HepG2 (cell line): ENCODE data around the gene RPH3AL. TPM values are rescaled to one million over a fixed set of nuclear protein-coding genes. Genes with fewer than 3 reads are reported as not detected.
A peak's percentile ranks its signal among the peaks of the same experiment; 100 is the strongest.

ENCODE experiments used
- ATAC-seq: fragments of 200-7000 bp; cut with Tn5 transposase; 3 replicates; pipeline ENCODE4 v1.9.1; 2020; ENCODE audit warnings: mild to moderate bottlenecking, moderate library complexity
- BruUV-seq: library from RNA; stranded (reverse); fragments of 400-500 nt; replicated peaks from 2 replicates; lab custom pipeline; 2021; lab: Mats Ljungman, UMichigan
- CTCF ChIA-PET: fragments of 300-600 bp; formaldehyde crosslinking; extraction: SDS; loops from one replicate; lab custom pipeline; 2021; ENCODE audit warnings: low total read pairs, inconsistent platforms, low intra/inter-chr PET ratio; lab: Yijun Ruan, JAX
- POLR2A ChIA-PET: fragments of 350-600 bp; sonication (Branson Sonifier 250); formaldehyde crosslinking; loops from one replicate; lab custom pipeline; 2020; ENCODE audit warnings: antibody characterized with exemption, inconsistent platforms; lab: Yijun Ruan, JAX
- DNase-seq: peaks from one replicate; pipeline ENCODE4 v3.0.0-alpha.2; 2015; ENCODE audit warnings: low spot score
- FAIRE-seq: peaks from 3 replicates; lab custom pipeline; 2011; peaks lifted over from hg19 to GRCh38; lab: Jason Lieb, UNC
- H2AFZ ChIP-seq: one replicate; pipeline ENCODE4 v1.6.1; 2011; ENCODE audit warnings: low read length, inconsistent platforms
- H3K27ac ChIP-seq: fragments of 300-600 bp; 3 replicates; pipeline ENCODE4 v1.8.0; 2011; ENCODE audit warnings: mixed run types, mild to moderate bottlenecking, mixed read lengths, low read length, inconsistent platforms; ENCODE audit not compliant: insufficient read depth; ENCODE audit errors: extremely low read length
- H3K27me3 ChIP-seq, 2 experiments: fragments of 200-600 bp in 1 of 2; 2 replicates in 1 of 2; 3 replicates in 1 of 2; pipeline versions ENCODE4 v1.6.0 to v1.8.0; 2011; ENCODE audit warnings: low read length in 2 of 2, mild to moderate bottlenecking in 2 of 2, moderate library complexity in 2 of 2, inconsistent platforms in 1 of 2; ENCODE audit not compliant: insufficient read depth in 2 of 2, control insufficient read depth in 1 of 2
- H3K36me3 ChIP-seq, 2 experiments: fragments of 200-600 bp in 1 of 2; replicated peaks in 1 of 2; 2 replicates in 1 of 2; 3 replicates in 1 of 2; pipeline versions ENCODE4 v1.5.1 to v1.8.0; 2011; ENCODE audit warnings: low read length in 2 of 2, inconsistent platforms in 1 of 2; ENCODE audit not compliant: insufficient read depth in 2 of 2, control insufficient read depth in 1 of 2
- H3K4me1 ChIP-seq: 2 replicates; pipeline ENCODE4 v1.5.1; 2012; ENCODE audit warnings: low read length, inconsistent platforms; ENCODE audit not compliant: insufficient read depth
- H3K4me2 ChIP-seq: 2 replicates; pipeline ENCODE4 v1.6.0; 2011; ENCODE audit warnings: low read depth, low read length, inconsistent platforms
- H3K4me3 ChIP-seq, 3 experiments: fragments of 200-600 bp in 1 of 3; sonication (generic), shearing (Covaris generic) in 1 of 3; replicated peaks in 1 of 3; 2 replicates each; pipeline ENCODE4 v1.5.1; 2011 to 2016; ENCODE audit warnings: low read length in 3 of 3, inconsistent platforms in 2 of 3, low read depth in 2 of 3, mild to moderate bottlenecking in 2 of 3, control low read depth in 1 of 3, mixed read lengths in 1 of 3; ENCODE audit not compliant: insufficient read depth in 1 of 3
- H3K79me2 ChIP-seq: one replicate; pipeline ENCODE4 v1.6.1; 2011; ENCODE audit warnings: low read length, inconsistent platforms; ENCODE audit not compliant: insufficient read depth
- H3K9ac ChIP-seq: 2 replicates; pipeline ENCODE4 v1.6.0; 2011; ENCODE audit warnings: mild to moderate bottlenecking, low read depth, low read length, inconsistent platforms; ENCODE audit not compliant: insufficient read depth
- H3K9me3 ChIP-seq: 2 replicates; pipeline ENCODE4 v1.5.1; 2012; ENCODE audit warnings: mild to moderate bottlenecking, low read length
- H4K20me1 ChIP-seq: 2 replicates; pipeline ENCODE4 v1.6.0; 2011; ENCODE audit warnings: inconsistent platforms, mild to moderate bottlenecking, low read length, moderate library complexity; ENCODE audit not compliant: insufficient read depth
- ATF7 ChIP-seq, 2 experiments: fragments of 450-650 bp in 1 of 2; sonication (generic) in 1 of 2; formaldehyde crosslinking in 1 of 2; IDR thresholded peaks; 2 replicates each; pipeline versions ENCODE4 v1.4.0 to v1.6.1; 2016 to 2020; ENCODE audit warnings: antibody characterized with exemption in 1 of 2, mild to moderate bottlenecking in 1 of 2, missing genetic modification reagents in 1 of 2
- ATRX ChIP-seq: sonication (generic); formaldehyde crosslinking; IDR thresholded peaks from 2 replicates; pipeline ENCODE4 v1.4.0; 2020; ENCODE audit warnings: missing genetic modification reagents, borderline replicate concordance
- CCAR2 ChIP-seq: fragments of 200-400 bp; formaldehyde crosslinking; optimal IDR thresholded peaks from 2 replicates; pipeline ENCODE3; 2018; ENCODE audit warnings: low read depth, mild to moderate bottlenecking, low read length, moderate library complexity
- CERS6 ChIP-seq: sonication (generic); formaldehyde crosslinking; IDR thresholded peaks from 2 replicates; pipeline ENCODE4 v1.5.0; 2020; ENCODE audit warnings: missing genetic modification reagents
- CREB1 ChIP-seq, 2 experiments: fragments of 450-650 bp in 1 of 2; IDR thresholded peaks; 2 replicates each; pipeline ENCODE4 v1.6.1; 2016 to 2017; ENCODE audit warnings: control low read depth in 1 of 2, mild to moderate bottlenecking in 1 of 2, missing compliant biosample characterization in 1 of 2, missing genetic modification characterization in 1 of 2
- DR1 ChIP-seq: sonication (generic); formaldehyde crosslinking; IDR thresholded peaks from 2 replicates; pipeline ENCODE4 v1.8.0; 2021; ENCODE audit warnings: mild to moderate bottlenecking, missing genetic modification reagents, inconsistent platforms
- JDP2 ChIP-seq: sonication (generic); formaldehyde crosslinking; IDR thresholded peaks from 2 replicates; pipeline ENCODE4 v1.8.1; 2022; ENCODE audit warnings: missing genetic modification reagents, borderline replicate concordance
- KLF16 ChIP-seq, 2 experiments: sonication (generic) in 1 of 2; formaldehyde crosslinking in 1 of 2; IDR thresholded peaks; 2 replicates each; pipeline versions ENCODE4 v1.6.1 to v1.8.0; 2016 to 2023; ENCODE audit warnings: missing genetic modification reagents in 2 of 2, missing compliant biosample characterization in 1 of 2
- SATB2 ChIP-seq: sonication (generic); formaldehyde crosslinking; IDR thresholded peaks from 2 replicates; pipeline ENCODE4 v1.5.0; 2020; ENCODE audit warnings: missing genetic modification reagents
- ZBTB33 ChIP-seq: sonication (generic); formaldehyde crosslinking; IDR thresholded peaks from 2 replicates; pipeline ENCODE4 v1.4.0; 2020; ENCODE audit warnings: missing genetic modification reagents
- WGBS: methylation state at CpG from one replicate; pipeline ENCODE4 v1.1.6; 2017; ENCODE audit warnings: low lambda C conversion rate; 5-methylcytosine and 5-hydroxymethylcytosine counted together
- in situ Hi-C: cut with HindIII; loops from 2 replicates; pipeline ENCODE4 v1.10.0; 2017; ENCODE audit warnings: low pct_unique_long_range_greater_than_20kb; ENCODE audit not compliant: extremely low pct_ligation_motif_present
- intact Hi-C: fragments of 100-400 bp; cut with micrococcal nuclease; formaldehyde crosslinking; loops from one replicate; pipeline ENCODE4 v1.10.0; 2022; ENCODE audit not compliant: unreplicated experiment
- polyA plus RNA-seq, 8 experiments: library from polyadenylated mRNA; depleted of rRNA in 3 of 8; stranded (reverse) in 7 of 8; unstranded in 1 of 8; fragments of >200 nt; fragmentation: Illumina TruSeq in 4 of 8; extraction: Trizol in 4 of 8; gene quantifications; 2 replicates each; pipeline versions ENCODE4 v1.2.1 to v1.2.3, GENCODE V29; 2011 to 2016; ENCODE audit warnings: low read depth in 4 of 8, missing spikeins in 1 of 8, mixed read lengths in 1 of 8; ENCODE audit not compliant: insufficient read depth in 1 of 8
- total RNA-seq, 5 experiments: library from RNA; depleted of rRNA; stranded (reverse); fragments of >200 nt; fragmentation: Illumina TruSeq; extraction: Trizol; gene quantifications; 2 replicates each; pipeline ENCODE4 v1.2.3, GENCODE V29; 2016; ENCODE audit warnings: low read depth in 1 of 5
- TF ChIP-seq, protein P1 (sequence below): sonication (generic); formaldehyde crosslinking; IDR thresholded peaks from 2 replicates; pipeline ENCODE4 v1.4.0; 2020; ENCODE audit warnings: mild to moderate bottlenecking, missing genetic modification reagents
- TF ChIP-seq, protein P2 (sequence below): sonication (generic); formaldehyde crosslinking; IDR thresholded peaks from 2 replicates; pipeline ENCODE4 v1.4.0; 2020; ENCODE audit warnings: low read depth, missing genetic modification reagents

The RPH3AL gene
- total and polyA plus RNA-seq, 2 of the 13 experiments (the other 11 are each of a cell fraction or from before 2014, with no cell fraction given): 7.8 to 16.4 TPM

- TF ChIP-seq SATB2 (CRISPR knock-in tag) (no peak), CCAR2 (no peak), JDP2 (no peak), CERS6 (CRISPR knock-in tag) (no peak), ZBTB33 (CRISPR knock-in tag) (no peak), ATRX (CRISPR knock-in tag) (no peak), ATF7 (IDR thresholded peaks at IDR 0.05) (peak; percentile 80), ATF7 (CRISPR knock-in tag; IDR thresholded peaks at IDR 0.05) (no peak), DR1 (CRISPR knock-in tag) (no peak), CREB1 (IDR thresholded peaks at IDR 0.05) (peak; percentile 92), CREB1 (CRISPR knock-in tag; IDR thresholded peaks at IDR 0.05) (no peak), KLF16 (CRISPR knock-in tag; IDR thresholded peaks at IDR 0.05) (no peak)
- TF ChIP-seq, protein P1, sequence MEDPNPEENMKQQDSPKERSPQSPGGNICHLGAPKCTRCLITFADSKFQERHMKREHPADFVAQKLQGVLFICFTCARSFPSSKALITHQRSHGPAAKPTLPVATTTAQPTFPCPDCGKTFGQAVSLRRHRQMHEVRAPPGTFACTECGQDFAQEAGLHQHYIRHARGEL (CRISPR knock-in tag): no peak
- TF ChIP-seq, protein P2, sequence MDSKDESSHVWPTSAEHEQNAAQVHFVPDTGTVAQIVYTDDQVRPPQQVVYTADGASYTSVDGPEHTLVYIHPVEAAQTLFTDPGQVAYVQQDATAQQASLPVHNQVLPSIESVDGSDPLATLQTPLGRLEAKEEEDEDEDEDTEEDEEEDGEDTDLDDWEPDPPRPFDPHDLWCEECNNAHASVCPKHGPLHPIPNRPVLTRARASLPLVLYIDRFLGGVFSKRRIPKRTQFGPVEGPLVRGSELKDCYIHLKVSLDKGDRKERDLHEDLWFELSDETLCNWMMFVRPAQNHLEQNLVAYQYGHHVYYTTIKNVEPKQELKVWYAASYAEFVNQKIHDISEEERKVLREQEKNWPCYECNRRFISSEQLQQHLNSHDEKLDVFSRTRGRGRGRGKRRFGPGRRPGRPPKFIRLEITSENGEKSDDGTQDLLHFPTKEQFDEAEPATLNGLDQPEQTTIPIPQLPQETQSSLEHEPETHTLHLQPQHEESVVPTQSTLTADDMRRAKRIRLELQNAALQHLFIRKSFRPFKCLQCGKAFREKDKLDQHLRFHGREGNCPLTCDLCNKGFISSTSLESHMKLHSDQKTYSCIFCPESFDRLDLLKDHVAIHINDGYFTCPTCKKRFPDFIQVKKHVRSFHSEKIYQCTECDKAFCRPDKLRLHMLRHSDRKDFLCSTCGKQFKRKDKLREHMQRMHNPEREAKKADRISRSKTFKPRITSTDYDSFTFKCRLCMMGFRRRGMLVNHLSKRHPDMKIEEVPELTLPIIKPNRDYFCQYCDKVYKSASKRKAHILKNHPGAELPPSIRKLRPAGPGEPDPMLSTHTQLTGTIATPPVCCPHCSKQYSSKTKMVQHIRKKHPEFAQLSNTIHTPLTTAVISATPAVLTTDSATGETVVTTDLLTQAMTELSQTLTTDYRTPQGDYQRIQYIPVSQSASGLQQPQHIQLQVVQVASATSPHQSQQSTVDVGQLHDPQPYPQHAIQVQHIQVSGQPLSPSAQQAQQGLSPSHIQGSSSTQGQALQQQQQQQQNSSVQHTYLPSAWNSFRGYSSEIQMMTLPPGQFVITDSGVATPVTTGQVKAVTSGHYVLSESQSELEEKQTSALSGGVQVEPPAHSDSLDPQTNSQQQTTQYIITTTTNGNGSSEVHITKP (CRISPR knock-in tag): no peak
- in situ Hi-C loops: no loop called here
- peaks cover 49% of the 10 kb centered on the region for H3K79me2 ChIP-seq
- no peaks in the 10 kb centered on the region for H3K27me3 ChIP-seq
- no peak for ATAC-seq
- no peak overlapping the region for H3K4me3 ChIP-seq
- intact Hi-C loops: no loop called here
- H3K9ac ChIP-seq: no peak overlapping the region
- ChIA-PET POLR2A (no interaction called here), CTCF (no interaction called here)
- no peak for DNase-seq
- peaks cover 37% of the 10 kb centered on the region for H3K4me1 ChIP-seq
- 97% methylated on average over 5 of the region's 5 CpGs for WGBS
- H3K9me3 ChIP-seq: no peaks in the 10 kb centered on the region
- H4K20me1 ChIP-seq: peaks cover 9% of the 10 kb centered on the region
- H2AFZ ChIP-seq: no peak overlapping the region
- no peak overlapping the region for H3K27ac ChIP-seq
- BruUV-seq: no TSS peak
- H3K36me3 ChIP-seq: no peaks in the 10 kb centered on the region; a peak in 1 of 5 replicates
- H3K4me2 ChIP-seq: no peak overlapping the region
- no peak for FAIRE-seq
These were observed 8.5 kb downstream of the RPH3AL start for GRCh38 chr17:343875-344752.
